GM18511 (cell line): ENCODE measurements around the gene YIPF4.
"Not testable (repeated sequence)": the region's sequence is repeated elsewhere in the genome, so short reads cannot be mapped to it uniquely, and the experiment has no call there.

Experiments
- ATAC-seq: cut with Tn5 transposase; IDR thresholded peaks from one replicate; pipeline ENCODE4 v1.9.1; 2021; ENCODE audit warnings: mild to moderate bottlenecking, moderate library complexity; ENCODE audit not compliant: unreplicated experiment

YIPF4 gene

DNA sequence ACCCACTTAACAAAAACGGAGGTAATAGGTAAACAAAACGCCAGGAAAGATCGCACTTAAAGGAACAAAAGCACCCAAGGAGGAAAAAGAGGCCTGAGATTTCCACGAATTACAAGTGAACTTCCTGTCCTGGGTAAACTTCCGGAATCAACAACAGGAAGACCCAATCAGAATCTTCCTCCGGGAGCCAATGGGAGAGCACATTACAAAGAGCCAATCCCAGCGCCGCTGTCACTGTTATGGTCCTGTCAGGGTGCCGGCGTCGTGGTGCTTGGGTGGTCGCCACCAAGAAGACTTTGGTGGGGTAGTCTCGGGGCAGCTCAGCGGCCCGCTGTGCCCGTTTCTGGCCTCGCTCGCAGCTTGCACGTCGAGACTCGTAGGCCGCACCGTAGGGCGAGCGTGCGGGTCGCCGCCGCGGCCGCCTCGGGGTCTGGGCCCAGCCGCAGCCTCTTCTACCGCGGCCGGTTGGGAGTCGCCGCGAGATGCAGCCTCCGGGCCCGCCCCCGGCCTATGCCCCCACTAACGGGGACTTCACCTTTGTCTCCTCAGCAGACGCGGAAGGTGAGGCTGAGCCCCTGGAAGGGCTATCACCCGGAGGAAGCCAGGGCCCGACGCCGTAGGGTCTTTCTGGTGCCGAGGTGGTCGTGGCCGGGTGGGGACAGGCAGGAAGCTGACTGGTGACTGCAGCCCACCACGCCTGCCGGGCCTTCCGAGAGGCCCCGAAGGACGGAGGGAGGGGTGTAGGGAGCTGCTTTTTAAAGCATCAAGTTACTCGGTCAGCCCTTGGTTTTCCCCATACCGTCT, at the start of gene YIPF4:
TSS of gene YIPF4 (plus strand) at position 231 of the 804 bp plus-strand sequence. CDS start at position 483, 252 bp downstream.
- peak; percentile 99 for ATAC-seq

DNA sequence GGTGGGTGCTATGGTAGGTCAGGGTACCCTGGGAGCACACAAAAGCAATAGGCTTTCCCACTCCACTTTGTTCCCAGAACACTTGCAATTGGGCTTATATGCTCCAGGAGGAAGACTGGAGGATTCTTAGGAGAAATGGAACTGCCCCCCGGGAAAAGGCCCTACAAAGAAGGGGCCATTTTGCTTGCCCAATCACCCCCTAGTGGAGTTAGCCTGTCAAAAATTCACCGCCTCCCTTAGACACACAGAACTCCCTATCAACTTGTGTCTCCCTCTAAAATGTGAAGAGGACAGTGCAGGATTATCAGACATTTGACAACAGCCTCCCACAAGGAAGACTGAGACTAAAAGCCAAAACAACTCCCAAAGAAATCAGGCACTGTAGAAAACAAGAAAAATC, 49.5 kb upstream of the YIPF4 start:
- ATAC-seq = no peak

DNA sequence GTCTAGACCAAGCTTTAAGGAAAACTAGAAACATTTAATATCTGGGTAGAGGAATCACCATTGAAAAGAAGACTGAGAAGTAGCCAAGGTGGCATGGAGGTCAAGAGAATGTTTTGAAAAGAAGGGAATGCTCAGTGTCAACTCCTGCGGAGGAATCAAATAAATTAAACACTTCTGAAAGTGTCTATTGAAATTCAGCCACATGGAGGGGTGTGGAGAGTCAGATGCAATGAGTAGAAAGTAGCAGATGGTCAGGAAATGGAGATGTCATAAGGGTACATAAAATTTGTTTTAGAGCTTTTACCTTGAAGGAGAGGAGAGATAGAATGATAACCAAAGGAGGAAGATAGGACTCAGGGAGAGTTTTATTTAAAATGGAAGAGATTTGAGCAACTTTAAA, 48.1 kb upstream of the YIPF4 start:
- no peak for ATAC-seq

DNA sequence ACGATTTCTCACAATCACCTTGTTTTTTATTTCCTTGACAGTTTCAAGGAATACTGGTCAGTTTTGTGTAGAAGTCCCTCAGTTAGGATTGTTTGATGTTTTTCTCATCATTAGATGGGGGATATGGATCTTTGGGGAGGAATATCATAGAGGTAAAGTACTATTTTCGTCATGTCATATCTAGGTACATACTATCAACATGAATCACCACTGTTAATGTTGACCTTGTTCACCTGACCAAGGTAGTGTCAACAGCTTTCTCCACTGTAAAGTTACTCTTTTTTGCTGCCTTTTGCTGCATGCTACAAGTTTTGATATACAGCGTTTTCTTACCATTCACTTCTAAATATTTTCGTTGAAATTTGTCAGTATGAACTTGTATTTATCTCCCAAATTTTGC, 45.7 kb upstream of the YIPF4 start:
- no peak for ATAC-seq

DNA sequence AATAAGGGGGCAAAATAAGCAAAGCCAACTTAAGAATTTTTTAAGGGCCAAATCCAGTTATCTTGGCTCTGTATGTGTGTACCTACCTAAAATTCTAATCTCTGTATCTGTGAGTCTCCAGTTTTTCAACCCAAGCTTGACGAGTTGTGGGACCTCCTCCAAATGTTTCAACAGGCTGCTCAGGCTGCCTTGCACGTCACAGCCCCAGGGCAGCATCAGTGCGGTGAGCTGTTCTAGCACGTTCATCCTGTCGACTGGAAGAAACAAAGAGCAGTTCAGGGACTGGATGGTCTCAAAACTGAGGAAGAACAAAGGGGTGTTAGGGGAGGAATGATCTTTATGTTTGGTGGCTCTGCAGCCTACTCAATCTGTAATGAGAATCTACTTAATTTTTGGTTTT, 42.4 kb upstream of the YIPF4 start:
- ATAC-seq = no peak

DNA sequence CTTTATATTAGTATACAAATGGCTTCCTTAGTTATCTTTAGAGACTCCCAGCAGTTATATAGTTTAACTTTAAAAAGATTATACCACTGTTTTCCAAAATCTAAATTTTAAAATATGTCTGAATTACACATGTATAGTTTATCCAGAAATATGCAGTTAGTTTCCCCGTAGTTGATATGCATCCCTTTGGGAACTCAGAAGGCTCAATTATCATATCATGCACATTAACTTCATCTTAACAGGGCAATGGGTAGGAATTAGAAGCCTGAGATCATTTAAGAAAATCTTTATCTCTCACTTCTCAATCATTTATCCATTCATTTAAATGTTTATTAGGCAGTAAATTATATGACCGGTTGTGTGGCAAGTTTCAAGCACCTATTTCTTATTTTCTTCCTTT, 40.2 kb upstream of the YIPF4 start:
- ATAC-seq = no peak

DNA sequence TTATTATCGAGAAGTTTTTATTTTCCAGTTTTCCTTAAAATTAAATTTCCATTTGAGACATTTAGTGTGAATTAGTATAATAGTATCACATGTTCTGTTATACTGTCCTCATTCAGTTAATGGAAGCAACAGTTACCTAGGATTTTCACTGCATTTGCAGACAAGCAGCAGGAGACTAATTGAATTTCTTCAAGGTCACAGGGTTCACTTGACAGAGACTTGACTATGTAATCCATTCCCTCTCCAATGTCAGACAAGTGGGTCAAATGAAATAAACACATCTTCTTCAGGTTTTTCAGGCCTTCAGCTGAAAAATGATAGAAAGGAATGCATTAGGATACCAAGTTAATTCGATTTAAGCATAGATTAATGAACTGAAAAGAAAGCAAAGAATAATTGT, 39.7 kb upstream of the YIPF4 start:
- ATAC-seq = no peak

DNA sequence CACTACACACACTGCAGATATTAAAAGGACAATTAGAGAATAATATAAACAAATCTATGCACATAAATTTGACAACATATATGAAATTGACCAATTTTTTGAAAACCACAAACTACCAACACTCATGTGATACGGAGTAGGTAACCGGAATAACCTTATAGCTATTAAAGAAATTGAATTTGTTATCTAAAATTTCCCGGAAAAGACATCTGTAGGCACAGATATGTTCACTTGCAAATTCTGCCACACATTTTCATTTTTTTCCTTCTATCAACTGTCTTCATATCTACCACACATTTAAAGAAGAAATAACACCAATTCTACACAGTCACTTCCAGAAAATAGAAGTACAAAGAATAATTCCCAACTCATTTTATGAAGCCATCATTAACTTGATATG, 35.4 kb upstream of the YIPF4 start:
- no peak for ATAC-seq

DNA sequence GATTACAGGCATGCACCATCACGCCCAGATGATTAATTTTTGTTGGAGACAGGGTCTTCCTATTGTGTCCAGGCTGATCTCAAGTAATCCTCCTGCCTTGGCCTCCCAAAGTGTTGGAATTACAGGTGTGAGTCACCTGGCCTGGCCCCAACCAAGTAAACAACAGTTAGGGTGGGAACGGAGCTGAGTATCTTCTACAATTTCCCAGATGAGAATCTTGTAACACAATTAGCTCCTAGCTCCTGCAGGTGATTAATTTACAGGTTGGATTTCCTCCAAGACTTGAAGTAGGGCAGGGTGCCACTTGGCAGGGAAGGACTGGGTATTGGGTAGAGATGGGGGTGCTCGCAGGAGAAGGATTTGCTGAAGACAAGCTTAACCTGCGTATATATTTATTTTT, 30.8 kb upstream of the YIPF4 start:
- ATAC-seq = no peak

DNA sequence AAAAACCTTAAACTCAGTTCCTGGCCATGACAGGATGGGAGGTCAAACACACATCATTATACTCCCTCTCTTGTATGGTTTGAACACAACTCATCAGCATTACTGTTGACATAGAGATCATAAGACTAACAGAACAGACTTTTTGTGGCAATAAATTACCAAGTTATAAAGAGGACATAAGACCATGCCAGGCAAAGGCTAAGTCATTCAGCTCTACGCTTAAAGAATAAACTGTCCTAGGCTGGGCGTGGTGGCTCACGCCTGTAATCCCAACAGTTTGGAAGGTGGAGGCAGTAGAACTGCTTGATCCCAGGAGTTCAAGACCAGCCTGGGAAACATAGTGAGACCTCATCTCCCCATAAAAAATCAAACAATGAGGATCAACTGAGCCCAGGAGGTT, 29.4 kb upstream of the YIPF4 start:
- ATAC-seq = no peak

DNA sequence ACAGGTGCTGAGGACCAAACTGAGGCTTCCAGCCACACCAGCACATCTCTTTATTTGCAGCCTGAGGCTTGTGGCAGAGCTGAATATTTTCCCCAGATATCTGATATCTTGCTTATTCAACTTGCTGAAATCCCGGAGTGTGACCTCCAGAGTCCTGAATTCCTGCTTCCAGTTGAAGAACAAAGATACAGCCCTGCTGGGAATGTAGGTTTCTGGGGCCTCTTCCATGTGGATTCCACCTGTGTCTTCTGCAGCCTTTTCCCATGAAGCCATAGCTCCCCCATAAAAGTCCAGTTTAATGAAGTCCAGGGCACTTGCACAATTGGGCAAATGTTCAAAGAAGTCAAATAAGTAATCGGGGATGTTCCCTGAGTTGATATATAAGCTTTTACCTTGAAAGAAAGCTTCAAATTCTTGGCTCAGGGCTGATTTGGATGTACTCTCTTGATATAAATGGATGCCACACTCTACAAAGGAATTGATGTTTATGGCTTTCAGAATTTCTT, 27.9 kb upstream of the YIPF4 start:
- ATAC-seq = no peak

DNA sequence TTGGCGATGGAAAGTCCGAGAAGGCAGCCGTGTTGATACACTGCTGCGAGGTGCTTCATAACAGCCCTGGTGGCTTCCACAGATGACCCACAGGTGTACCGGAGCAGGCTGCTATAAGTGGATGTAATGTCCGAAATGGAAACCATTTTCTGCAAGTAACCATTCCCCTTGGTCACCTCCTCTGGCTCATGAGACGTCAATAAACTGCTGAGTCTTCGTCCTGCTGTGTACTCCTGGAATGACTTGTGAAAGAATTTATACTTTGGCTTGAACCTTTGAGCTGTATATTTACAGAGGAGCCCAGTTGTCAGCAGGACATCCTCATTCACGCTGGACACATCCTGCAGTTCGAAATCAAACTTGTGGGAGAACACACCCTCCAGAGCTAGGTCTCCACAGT, 27.4 kb upstream of the YIPF4 start:
- ATAC-seq = no peak

DNA sequence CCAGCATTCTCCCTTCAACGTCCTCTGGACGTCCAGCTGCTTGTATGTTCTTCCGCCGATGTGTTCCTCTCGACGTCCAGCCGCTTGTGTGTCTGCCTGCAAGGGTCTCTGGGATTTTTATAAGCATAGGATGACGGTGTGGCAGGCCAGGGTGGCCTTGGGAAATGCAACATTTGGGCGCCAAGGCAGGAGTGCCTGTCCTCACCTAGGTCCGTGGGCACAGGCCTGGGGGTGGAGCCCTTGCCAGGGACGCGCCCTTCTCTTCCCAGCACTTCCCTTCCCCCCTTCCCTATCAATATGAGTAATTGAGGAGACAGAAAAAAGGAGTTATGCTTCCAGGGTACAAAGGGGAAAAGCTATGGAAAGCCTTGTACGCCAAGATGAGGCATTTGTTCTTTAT, 19.5 kb upstream of the YIPF4 start:
- no peak for ATAC-seq

DNA sequence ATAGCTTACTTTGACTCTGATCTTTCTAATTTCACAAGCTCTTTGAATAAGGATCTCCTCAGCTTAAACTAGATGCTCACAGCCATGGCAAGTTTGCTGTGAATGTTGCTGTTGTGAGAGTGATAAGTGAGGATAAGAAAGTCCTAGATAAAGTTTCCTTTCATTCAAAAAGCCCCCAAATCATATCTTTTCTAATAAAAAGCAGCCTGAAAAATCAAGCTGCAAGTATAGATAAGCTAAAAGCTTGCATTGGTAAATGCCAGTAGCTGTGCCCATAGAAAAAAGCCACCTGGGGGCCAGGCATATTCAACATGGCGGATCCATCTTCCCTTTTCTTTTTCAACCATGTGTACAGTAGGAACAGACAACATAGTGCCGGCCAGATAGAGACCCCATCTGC, 17.3 kb upstream of the YIPF4 start:
- ATAC-seq = no peak

DNA sequence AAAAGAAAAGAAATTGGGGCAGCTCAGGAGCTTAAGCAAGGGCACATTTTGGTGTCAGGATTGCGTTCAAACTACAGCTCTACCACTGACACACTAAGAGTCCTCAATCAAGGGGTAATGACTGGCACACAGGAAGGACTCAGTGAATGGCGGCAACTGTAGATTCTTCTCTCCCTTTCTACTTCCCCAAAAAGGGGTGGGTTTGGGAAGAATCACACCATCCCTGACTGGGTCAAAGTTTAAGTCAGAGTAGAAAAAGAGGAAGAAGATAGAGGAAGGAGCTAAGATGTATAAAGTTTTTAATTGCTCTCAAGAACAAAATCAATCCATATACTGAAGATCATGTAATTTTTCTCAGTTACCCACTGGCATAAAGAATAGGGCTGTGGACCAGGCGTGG, 15.6 kb upstream of the YIPF4 start:
- no peak for ATAC-seq

DNA sequence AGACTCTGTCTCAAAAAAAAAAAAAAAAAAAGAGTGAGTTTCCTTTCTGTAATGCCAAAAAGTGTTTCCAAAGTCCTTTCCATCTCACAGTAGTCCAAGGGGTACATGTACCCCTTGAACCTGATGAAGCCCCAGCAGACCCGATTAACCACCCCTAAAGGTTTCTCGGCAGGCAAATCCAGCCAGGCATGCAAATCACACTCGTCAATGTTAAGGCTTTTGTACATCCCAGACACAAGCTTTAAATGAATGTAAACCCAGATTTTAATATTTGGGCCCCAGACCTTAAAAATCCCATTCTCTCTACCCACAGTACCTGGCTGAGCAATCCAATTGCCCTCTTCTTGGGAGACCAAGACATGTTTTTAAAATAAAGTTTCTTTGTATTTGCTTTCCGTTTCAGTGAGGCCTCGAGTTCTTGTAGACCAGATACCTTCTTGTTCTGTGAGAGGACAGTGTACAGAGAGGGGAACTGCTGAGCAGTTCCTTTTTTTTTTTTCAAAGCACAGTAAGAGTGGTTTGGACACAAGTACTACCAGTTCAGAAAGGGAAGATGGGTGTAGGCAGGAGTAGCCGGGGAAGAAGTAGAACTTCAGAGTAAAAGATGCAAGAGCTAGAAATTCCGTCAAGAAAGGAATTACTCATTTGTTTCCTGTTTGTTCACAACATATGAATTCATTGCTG, 13.1 kb upstream of the YIPF4 start, which contains the start of gene NLRC4:
TSS of gene NLRC4 (minus strand) at position 465 of the 684 bp plus-strand sequence. CDS start 8,111 bp downstream, outside the sequence.
- peak; percentile 92 for ATAC-seq

DNA sequence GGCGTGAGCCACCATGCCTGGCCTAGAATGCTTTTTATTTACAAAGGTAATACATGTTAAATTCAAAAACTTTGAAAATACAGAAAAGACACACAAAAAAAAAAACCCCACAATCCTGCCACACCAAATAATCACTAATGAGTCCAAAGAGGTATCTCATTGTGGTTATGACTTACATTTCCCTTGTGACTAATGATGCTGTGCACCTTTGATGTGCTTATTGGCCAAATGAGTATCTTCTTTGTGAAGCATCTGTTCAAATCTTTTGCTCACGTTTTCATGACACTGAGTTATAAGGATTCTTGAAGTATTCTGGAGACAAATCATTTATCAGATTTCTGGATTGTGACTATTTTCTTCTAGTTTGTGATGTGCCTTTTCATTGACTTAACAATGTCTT, 6.6 kb upstream of the YIPF4 start:
- no peak for ATAC-seq

DNA sequence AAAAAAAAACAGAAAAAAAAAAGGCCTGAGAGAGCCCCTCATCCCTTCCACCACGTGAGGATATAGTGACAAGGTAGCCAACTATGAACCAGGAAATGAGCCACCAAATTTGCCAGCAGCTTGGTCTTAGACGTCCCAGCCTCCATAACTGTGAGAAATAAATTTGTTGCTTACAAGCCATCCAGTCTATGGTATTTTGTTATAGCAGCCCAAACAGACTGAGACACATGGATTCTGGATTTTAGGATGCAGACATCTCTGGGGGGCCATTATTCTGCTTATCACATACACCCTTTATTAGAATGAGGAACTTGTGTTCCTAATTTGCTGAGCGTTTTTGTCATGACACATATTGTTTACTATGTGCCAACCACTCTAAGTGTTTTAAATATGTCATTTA, 5.4 kb upstream of the YIPF4 start:
- ATAC-seq = no peak

DNA sequence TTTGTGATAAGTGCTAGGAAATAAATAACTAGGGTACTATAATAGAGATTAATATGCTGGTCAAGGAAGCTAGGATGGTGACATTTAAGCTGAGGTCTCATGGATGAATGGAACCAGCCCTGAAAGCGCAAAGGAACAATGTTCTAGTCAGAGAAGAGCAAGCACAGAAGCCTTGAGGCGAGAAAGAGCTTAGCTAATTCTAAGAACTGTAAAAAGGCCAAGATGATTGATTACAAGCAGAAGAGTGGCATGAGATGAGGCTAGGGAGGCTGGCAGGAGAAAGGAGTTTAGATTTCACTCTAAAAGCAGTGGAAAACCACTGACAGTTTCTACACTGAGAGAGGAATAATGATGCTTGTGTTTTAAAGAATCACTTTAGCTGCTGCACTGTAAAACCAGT, 3.4 kb upstream of the YIPF4 start:
- no peak for ATAC-seq

DNA sequence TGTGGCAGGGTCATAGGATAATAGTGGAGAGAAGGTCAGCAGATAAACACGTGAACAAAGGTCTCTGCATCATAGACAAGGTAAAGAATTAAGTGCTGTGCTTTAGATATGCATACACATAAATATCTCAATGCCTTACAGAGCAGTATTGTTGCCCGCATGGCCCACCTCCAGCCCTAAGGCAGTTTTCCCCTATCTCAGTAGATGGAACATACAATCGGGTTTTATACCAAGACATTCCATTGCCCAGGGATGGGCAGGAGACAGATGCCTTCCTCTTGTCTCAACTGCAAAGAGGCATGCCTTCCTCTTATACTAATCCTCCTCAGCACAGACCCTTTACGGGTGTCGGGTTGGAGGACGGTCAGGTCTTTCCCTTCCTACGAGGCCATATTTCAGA, 1.9 kb upstream of the YIPF4 start:
- not testable (repeated sequence) for ATAC-seq

DNA sequence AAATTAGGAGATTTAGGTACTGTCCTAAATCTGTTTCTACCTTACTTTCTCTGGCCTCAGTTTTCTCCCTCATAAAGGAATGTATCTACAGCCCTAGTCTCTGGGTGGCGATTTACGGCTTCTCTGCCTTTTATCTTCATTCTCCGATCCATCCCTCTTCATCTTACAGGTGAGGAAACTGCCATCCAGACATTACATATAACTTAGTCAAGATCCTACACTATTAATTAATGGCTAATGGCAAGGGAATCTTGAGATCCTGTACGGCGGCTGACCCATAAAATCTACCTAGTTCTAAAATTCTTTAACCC, 386 bp upstream of the YIPF4 start:
- peak; percentile 10 for ATAC-seq

DNA sequence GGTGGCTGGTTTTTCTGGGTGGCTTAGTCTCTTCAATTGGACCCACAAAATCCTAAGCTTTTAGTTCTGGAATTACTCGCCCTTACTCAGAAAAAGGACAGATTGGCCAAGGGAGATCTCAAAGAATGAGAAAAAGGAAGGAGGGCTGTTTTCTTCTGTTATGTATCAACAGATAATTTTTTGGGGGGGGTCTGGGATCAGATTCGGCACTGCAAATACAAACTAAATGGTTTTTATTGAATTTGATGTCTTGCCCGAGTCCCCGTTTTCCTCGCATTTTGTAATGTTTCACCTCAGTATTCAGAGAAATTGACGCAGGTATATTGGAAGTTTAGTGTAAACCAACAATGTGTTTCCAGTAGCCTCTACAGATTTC, 762 bp downstream of the YIPF4 start:
- ATAC-seq = no peak
